Neural crest cell (in vitro differentiated cells): ENCODE data around the gene RASGEF1C. TPM values are rescaled to one million over a fixed set of nuclear protein-coding genes. Genes with fewer than 3 reads are reported as not detected.

Experiments used
- DNase-seq: peaks from one replicate; pipeline ENCODE4 v3.0.0; 2021; ENCODE audit warnings: low read depth, mixed read lengths, low spot score
- H3K27ac Mint-ChIP-seq: one replicate; pipeline ENCODE4 v1.8.0; 2021; ENCODE audit warnings: mild to moderate bottlenecking, mixed read lengths; ENCODE audit not compliant: unreplicated experiment
- H3K27me3 Mint-ChIP-seq: 2 replicates; pipeline ENCODE4 v1.8.0; 2021; ENCODE audit warnings: low read depth, mild to moderate bottlenecking, mixed read lengths
- H3K36me3 Mint-ChIP-seq: 2 replicates; pipeline ENCODE4 v1.8.0; 2021; ENCODE audit warnings: low read depth, mild to moderate bottlenecking, mixed read lengths
- H3K4me1 Mint-ChIP-seq: 2 replicates; pipeline ENCODE4 v1.8.0; 2021; ENCODE audit warnings: mixed read lengths
- H3K4me3 Mint-ChIP-seq: one replicate; pipeline ENCODE4 v1.8.0; 2021; ENCODE audit warnings: mild to moderate bottlenecking, mixed read lengths
- H3K9me3 Mint-ChIP-seq: 2 replicates; pipeline ENCODE4 v1.8.0; 2021; ENCODE audit warnings: mixed read lengths
- CTCF ChIP-seq: fragments of 200-600 bp; sonication (generic); conservative IDR thresholded peaks from 2 replicates; pipeline ENCODE4 v1.5.0; 2021; ENCODE audit warnings: antibody characterized with exemption, mild to moderate bottlenecking
- total RNA-seq: library from RNA; stranded (reverse); gene quantifications from 2 replicates; pipeline ENCODE4 v1.2.1, GENCODE V29; 2021

The RASGEF1C gene
- total RNA-seq, 1 donor from 2014 or later = 1.7 TPM

GRCh38 chr5:180054226-180054625 is 154.8 kb downstream of the RASGEF1C start:
- no peak for DNase-seq
- Mint-ChIP-seq H3K9me3 (no peaks in the 10 kb centered on the region), H3K4me3 (peak overlapping the region; percentile 7), H3K36me3 (peaks cover 8% of the 10 kb centered on the region), H3K27me3 (no peaks in the 10 kb centered on the region), H3K4me1 (peaks cover 75% of the 10 kb centered on the region), H3K27ac (no peak overlapping the region)
- no peak for TF ChIP-seq CTCF

- Mint-ChIP-seq H3K4me1 (peaks cover 78% of the 10 kb centered on the region), H3K36me3 (peaks cover 8% of the 10 kb centered on the region), H3K27me3 (no peaks in the 10 kb centered on the region), H3K9me3 (no peaks in the 10 kb centered on the region), H3K4me3 (no peak overlapping the region), H3K27ac (no peak overlapping the region)
- TF ChIP-seq CTCF = no peak
- no peak for DNase-seq
These were observed 155.9 kb downstream of the RASGEF1C start for GRCh38 chr5:180053061-180053602.

- Mint-ChIP-seq H3K4me1 (peaks cover 76% of the 10 kb centered on the region), H3K4me3 (no peak overlapping the region), H3K27me3 (no peaks in the 10 kb centered on the region), H3K36me3 (peaks cover 8% of the 10 kb centered on the region), H3K9me3 (peaks cover 3% of the 10 kb centered on the region), H3K27ac (no peak overlapping the region)
- no peak for TF ChIP-seq CTCF
- DNase-seq = no peak
These were observed 156.7 kb downstream of the RASGEF1C start for GRCh38 chr5:180052211-180052818.

Other genes starting within 250 kb of the RASGEF1C start
- gene RNF130, start 137.5 kb downstream of the RASGEF1C start, total RNA-seq = 113 and 116 TPM in 2 replicates
- gene MAPK9, start 82.9 kb upstream of the RASGEF1C start, total RNA-seq = 36.1 and 36.8 TPM in 2 replicates
- gene GFPT2, start 144.1 kb upstream of the RASGEF1C start, total RNA-seq = 11.1 and 12.5 TPM in 2 replicates